Chondrocyte (in vitro differentiated cells): ENCODE measurements around the gene HELZ2. TPM values are rescaled to one million over a fixed set of nuclear protein-coding genes. Genes with fewer than 3 reads are reported as not detected.

Source experiments
- DNase-seq: peaks from one replicate; pipeline ENCODE4 v3.0.0; 2021; ENCODE audit warnings: mixed read lengths, low spot score
- H3K27ac Mint-ChIP-seq: one replicate; pipeline ENCODE4 v1.8.0; 2021; ENCODE audit warnings: mild to moderate bottlenecking, moderate library complexity, mixed read lengths; ENCODE audit not compliant: unreplicated experiment
- H3K27me3 Mint-ChIP-seq: 2 replicates; pipeline ENCODE4 v1.8.0; 2021; ENCODE audit warnings: low read depth, mixed read lengths
- H3K36me3 Mint-ChIP-seq: 2 replicates; pipeline ENCODE4 v1.8.0; 2021; ENCODE audit warnings: low read depth, mixed read lengths
- H3K4me1 Mint-ChIP-seq: 2 replicates; pipeline ENCODE4 v1.8.0; 2021; ENCODE audit warnings: low read depth, mild to moderate bottlenecking, mixed read lengths
- H3K4me3 Mint-ChIP-seq: one replicate; pipeline ENCODE4 v1.8.0; 2021; ENCODE audit warnings: mild to moderate bottlenecking, moderate library complexity, mixed read lengths; ENCODE audit not compliant: unreplicated experiment
- H3K9me3 Mint-ChIP-seq: 2 replicates; pipeline ENCODE4 v1.8.0; 2021; ENCODE audit warnings: low read depth, mixed read lengths
- total RNA-seq: library from RNA; stranded (reverse); gene quantifications from 3 replicates; pipeline ENCODE4 v1.2.1, GENCODE V29; 2021
- TF ChIP-seq, protein P1 (sequence below): fragments of 200-600 bp; sonication (generic); IDR thresholded peaks from 2 replicates; pipeline ENCODE4 v1.5.0; 2021; ENCODE audit warnings: antibody characterized with exemption, mild to moderate bottlenecking, moderate library complexity

HELZ2 gene
- total RNA-seq, 1 donor from 2014 or later, result 14.9 TPM

GRCh38 chr20:63538204-63539091 lies 35.6 kb downstream of the HELZ2 start:
- TF ChIP-seq, protein P1, sequence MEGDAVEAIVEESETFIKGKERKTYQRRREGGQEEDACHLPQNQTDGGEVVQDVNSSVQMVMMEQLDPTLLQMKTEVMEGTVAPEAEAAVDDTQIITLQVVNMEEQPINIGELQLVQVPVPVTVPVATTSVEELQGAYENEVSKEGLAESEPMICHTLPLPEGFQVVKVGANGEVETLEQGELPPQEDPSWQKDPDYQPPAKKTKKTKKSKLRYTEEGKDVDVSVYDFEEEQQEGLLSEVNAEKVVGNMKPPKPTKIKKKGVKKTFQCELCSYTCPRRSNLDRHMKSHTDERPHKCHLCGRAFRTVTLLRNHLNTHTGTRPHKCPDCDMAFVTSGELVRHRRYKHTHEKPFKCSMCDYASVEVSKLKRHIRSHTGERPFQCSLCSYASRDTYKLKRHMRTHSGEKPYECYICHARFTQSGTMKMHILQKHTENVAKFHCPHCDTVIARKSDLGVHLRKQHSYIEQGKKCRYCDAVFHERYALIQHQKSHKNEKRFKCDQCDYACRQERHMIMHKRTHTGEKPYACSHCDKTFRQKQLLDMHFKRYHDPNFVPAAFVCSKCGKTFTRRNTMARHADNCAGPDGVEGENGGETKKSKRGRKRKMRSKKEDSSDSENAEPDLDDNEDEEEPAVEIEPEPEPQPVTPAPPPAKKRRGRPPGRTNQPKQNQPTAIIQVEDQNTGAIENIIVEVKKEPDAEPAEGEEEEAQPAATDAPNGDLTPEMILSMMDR, result peak; percentile 72
- H3K4me3 Mint-ChIP-seq, result peak overlapping the region; percentile 35
- H3K27ac Mint-ChIP-seq, result no peak overlapping the region
- no peak for DNase-seq
- no peaks in the 10 kb centered on the region for H3K27me3 Mint-ChIP-seq
- no peaks in the 10 kb centered on the region for H3K9me3 Mint-ChIP-seq
- H3K36me3 Mint-ChIP-seq, result no peaks in the 10 kb centered on the region
- H3K4me1 Mint-ChIP-seq, result peaks cover 10% of the 10 kb centered on the region

DNA sequence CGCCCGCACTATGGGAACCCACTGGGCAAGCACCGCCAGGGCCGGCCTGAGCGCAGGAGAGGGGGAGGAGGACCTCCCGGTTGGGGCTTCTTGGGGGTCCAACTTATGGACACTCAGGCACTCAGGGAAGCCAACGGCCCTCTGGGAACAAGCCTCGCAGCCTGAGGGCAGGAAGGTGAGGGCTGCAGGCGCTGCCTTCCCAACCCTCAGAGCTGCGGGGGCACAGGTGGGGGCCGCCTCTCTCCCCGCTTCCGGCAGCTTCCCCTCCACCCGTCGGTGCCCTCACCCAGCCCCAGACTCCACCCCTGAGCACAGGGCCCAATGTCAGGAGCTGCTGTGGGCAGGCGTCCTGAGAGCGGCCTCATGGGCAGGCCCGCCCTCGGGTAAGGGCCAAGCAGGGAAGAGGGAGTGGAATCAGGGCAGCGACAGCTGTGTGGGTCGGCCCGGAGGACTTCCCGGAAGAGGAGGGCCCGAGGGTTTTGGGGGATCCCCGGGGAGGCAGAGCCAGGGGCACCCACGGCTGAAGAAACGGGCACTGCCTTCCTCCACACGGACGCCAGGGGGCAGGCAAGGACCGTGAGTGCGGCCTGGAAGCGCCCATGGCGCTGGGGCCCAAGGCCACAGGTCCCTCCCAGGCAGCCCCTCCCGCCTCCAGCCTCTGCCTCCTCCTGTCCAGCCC lies 36.4 kb downstream of the HELZ2 start:
- Mint-ChIP-seq H3K36me3 (no peaks in the 10 kb centered on the region), H3K4me3 (peak overlapping the region; percentile 35), H3K27me3 (no peaks in the 10 kb centered on the region), H3K27ac (no peak overlapping the region), H3K9me3 (no peaks in the 10 kb centered on the region), H3K4me1 (peaks cover 10% of the 10 kb centered on the region)
- no peak for DNase-seq
- TF ChIP-seq, protein P1, result peak; percentile 100

DNA sequence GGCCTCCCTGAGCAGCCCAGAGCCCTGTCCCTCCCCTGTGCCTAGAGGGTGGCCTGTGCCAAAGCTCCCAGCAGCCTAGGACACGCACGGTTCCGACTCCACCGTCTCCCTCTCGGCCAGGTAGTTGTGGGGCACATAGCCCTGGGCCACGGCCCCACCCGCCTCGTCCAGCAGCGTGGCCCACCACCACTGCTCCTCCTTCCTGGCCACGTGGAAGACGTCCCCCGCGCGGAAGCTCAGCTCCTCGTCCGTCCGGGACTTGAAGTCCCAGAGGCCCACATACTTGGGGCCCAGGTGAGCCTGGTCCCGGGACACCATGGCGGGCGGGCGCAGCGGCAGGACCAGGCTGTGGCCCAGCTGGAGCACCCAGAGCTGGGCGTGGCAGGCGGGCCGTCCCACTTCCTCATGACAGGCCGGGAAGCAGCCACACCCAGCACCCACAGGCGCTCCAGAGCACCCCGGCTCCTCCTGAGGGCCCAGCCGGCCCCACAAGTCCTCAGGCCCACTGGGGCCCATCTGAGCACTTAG lies 37.0 kb downstream of the HELZ2 start, which contains the start of gene PTK6:
TSS of gene PTK6 (minus strand) at position 380 of the 528 bp plus-strand sequence. CDS start at position 318, 62 bp downstream.
- Mint-ChIP-seq H3K36me3 (no peaks in the 10 kb centered on the region), H3K4me1 (peaks cover 10% of the 10 kb centered on the region), H3K27ac (no peak within 1 kb of the TSS), H3K4me3 (peak within 1 kb of the TSS; percentile 35), H3K27me3 (no peaks in the 10 kb centered on the region), H3K9me3 (no peaks in the 10 kb centered on the region)
- DNase-seq, result no peak
- TF ChIP-seq, protein P1, result no peak

DNA sequence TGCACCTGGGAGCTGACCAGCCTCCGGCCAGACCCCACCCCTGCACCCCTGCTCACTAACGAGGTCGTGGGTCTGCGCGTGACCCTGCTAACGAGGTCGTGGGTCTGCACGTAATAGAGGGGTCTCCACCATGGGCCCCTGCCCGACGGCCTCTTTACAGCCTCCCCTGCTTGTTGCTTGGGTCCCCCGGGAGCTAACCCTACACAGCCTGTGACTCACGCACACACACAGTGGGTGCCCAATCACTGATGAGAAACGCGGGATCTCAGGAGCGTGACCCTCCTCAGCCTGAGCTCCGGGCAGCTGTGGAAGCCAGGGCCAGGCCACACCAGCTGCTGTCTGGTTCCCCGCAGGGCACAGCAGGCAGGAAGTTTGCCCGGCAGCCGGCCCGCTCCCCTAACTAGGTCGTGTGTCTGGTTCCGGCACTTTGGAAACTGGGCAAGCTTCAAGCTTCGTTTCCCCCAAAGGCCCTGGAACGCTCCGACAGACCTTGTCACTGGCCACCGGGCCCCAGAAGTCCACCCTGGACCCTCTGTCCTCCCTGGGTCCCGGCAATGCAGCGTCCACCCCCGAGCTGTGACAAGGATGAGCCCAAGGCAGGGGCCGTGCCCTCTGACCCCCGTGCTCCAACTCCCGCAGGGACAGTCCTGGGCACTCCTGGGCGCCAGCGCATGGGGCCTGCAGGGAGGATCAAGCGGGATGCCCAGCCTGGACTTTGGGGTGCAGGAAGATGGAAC lies 37.6 kb downstream of the HELZ2 start:
- Mint-ChIP-seq H3K9me3 (no peaks in the 10 kb centered on the region), H3K36me3 (no peaks in the 10 kb centered on the region), H3K4me1 (peaks cover 10% of the 10 kb centered on the region), H3K4me3 (no peak overlapping the region), H3K27ac (no peak overlapping the region), H3K27me3 (no peaks in the 10 kb centered on the region)
- TF ChIP-seq, protein P1, result no peak
- no peak for DNase-seq
